HG03095 (cell line): ENCODE measurements around the gene FLII.
"Not testable (repeated sequence)": the region's sequence is repeated elsewhere in the genome, so short reads cannot be mapped to it uniquely, and the experiment has no call there.

ENCODE experiments used
- ATAC-seq: cut with Tn5 transposase; IDR thresholded peaks from one replicate; pipeline ENCODE4 v1.9.1; 2021; ENCODE audit warnings: moderate library complexity; ENCODE audit not compliant: unreplicated experiment

Gene FLII

GRCh38 chr17:18224387-18225120 is 34.0 kb downstream of the FLII start:
- ATAC-seq: no peak

DNA sequence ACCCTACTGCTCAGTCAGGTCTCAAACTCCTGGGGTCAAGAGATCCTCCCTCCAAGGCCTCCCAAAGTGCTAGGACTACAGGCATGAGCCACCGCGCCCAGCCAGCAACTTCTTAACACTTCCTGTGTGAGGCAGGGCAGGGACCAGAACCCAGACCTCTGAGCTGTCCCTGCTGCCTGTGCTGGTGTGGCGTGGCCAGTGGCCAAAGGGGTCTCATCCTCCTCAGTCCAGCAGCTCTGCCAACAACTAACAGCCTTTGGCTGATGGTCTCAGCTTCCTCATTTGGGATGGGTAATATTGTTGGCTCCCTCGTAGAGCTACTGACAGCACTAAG is 34.5 kb downstream of the FLII start:
- no peak for ATAC-seq

GRCh38 chr17:18218756-18219415 is 39.7 kb downstream of the FLII start:
- ATAC-seq: no peak

DNA sequence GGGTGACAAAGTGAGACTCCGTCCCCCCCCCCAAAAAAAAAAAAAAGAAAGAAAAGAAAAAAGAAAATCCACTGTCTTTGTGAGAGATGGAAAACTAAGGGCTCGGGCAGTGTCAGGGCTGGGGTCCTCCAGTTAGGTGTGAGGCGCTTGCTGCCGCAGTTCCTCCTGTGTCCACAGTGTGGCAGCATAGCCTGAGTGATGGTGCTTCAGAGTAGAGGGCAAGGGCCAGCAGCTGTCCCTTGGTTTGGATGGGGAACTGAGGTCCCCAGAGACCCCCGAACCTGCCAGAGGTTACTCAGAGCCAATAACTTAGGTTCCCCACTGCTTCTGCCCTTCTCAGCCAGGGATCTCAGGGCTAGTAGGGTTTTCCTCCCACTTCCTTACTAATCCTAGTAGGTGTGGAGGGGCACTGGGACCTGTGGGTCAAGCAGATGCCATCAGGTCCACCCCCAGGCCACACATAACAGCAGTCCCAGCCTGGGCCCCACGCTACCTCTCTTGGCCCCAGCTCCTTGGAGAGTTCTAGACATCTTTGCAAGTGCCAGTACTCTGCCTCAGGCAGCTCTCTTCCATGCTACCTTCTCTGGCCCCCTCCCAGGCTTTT is 41.0 kb downstream of the FLII start:
- ATAC-seq: no peak

DNA sequence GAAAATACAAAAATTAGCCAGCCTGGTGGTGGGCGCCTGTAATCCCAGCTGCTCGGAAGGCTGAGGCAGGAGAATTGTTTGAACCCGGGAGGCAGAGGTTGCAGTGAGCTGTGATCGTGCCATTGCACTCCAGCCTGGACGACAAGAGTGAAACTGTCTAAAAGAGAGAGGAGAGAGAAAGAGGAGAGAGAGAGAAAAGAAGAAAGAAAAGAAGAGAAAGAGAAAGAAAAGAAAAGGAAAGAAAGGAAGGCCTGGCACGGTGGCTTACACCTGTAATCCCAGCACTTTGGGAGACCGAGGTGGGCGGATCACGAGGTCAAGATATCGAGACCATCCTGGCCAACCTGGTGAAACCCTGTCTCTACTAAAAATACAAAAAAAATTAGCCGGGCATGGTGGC is 41.6 kb downstream of the FLII start:
- ATAC-seq: not testable (repeated sequence)

- no peak for ATAC-seq
Observed at GRCh38 chr17:18213666-18214270, 44.8 kb downstream of the FLII start.

GRCh38 chr17:18208092-18208491 is 50.4 kb downstream of the FLII start:
- no peak for ATAC-seq

DNA sequence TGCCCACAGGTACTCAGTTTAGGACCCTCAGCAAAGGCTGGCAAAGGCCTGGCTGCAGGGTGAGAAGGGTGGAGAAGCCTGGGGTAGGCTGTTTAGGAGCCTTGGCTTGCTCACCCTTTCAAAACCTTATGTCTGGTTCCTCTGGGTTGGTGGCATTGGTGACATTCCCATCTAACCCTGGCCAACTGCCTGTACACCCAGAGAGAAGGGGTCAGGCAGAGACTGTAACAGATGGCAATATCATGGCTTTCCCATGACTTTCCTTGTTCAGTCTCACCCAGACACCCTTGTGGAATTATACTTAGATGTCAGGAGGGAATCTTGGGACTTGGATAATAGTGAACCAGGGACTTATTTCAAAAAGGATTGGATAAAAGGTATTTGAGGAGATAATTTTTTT is 51.6 kb downstream of the FLII start:
- no peak for ATAC-seq

- no peak for ATAC-seq
Observed at GRCh38 chr17:18205861-18206260, 52.7 kb downstream of the FLII start.

GRCh38 chr17:18203308-18203707 is 55.2 kb downstream of the FLII start:
- ATAC-seq: no peak

DNA sequence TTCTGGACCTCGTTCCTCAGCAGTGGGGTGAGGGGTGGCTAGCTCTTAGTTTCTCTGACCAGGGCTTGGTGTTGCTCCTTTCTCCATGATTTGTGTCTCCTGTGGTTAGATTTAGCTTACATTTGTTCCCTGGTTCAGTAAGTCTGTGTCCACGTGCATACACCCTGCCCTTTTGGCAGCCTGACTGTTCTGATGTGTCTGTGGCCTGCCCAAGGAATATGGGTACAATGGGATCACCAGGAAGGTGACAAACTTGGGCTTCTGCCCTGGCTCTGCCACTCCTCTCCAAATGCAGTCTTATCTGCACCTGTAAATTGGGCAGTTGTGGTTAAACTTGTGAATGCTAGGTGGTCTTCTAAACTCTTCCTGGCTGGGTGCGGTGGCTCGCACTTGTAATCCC is 57.4 kb downstream of the FLII start:
- no peak for ATAC-seq

DNA sequence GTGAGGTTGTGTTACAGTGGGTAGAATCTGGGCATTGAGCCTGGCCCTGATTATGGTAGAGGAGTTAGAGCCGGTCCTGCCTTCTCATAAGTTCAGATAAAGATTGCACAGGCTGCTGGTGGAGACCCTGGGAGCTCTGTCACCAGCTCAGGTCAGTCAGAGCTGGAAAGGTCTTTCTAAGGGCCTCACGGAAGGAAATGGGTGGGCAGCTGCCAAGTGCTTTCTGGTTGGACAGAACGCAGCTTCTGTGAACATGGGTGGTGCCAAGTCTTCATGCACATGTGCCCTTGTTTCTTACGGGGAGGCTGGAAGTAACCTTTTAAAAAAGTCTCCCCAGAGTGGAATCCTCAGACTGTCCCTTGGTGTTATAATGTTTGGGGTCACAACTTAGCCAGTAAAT is 60.0 kb downstream of the FLII start:
- ATAC-seq: no peak

DNA sequence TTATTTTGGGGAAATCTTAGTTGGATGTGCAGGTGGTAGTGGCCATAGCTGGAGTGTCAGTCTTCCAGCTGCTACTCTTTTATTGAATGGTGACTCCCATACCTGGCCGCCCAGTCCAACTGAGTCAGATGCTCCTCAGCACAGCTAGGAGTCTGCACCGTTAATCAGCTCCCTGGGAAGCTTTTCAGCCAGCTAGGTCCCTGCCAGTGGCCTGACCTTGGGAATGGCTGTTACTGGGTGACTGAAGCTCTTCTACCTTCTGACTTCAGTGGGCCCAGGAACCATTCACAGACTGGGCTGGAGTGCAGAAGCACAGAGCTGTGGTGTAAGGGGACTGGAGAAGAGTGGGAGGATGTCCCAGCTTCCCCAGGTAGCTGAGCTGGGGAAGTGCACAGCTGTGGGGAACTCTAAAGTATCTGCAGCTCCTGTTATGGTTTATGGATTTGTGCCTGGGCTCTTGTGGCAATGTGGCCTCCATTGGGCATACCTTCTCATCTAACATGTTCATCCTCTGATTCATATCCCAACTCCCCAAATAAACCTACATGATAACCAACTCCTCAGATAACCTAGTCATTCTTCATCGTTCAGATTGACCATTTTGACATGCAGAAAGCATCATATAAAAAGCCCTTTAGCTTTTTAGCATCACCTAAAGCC is 60.9 kb downstream of the FLII start:
- no peak for ATAC-seq

- ATAC-seq: no peak
Observed at GRCh38 chr17:18195246-18195645, 63.3 kb downstream of the FLII start.
